Stimulated activated CD8-positive, alpha-beta memory T cell treated with anti-CD3 and anti-CD28 coated beads, Interleukin-4, amount 100 ng/mL, for 1 hour (primary cell): ENCODE data around the gene BCAR3.

Experiments used
- DNase-seq, 2 donors: peaks; one replicate each; pipeline ENCODE4 v3.0.0-alpha.2; 2020; ENCODE audit warnings: low read depth in 2 of 2, low spot score in 1 of 2

BCAR3 gene

GRCh38 chr1:93578911-93579825, 102.5 kb downstream of the BCAR3 start:
- DNase-seq = no peak

GRCh38 chr1:93578433-93578830, 103.2 kb downstream of the BCAR3 start:
- no peak for DNase-seq

GRCh38 chr1:93577536-93578432, 103.9 kb downstream of the BCAR3 start:
- DNase-seq = no peak

GRCh38 chr1:93576746-93577145, 104.9 kb downstream of the BCAR3 start:
- no peak for DNase-seq

- no peak for DNase-seq
Observed at GRCh38 chr1:93576346-93576745, 105.3 kb downstream of the BCAR3 start.

- no peak for DNase-seq
Observed at GRCh38 chr1:93575621-93576284, 105.9 kb downstream of the BCAR3 start.

- DNase-seq = no peak
Observed at GRCh38 chr1:93574991-93575390, 106.6 kb downstream of the BCAR3 start.

GRCh38 chr1:93574511-93574910, 107.1 kb downstream of the BCAR3 start:
- no peak for DNase-seq

- DNase-seq = no peak
Observed at GRCh38 chr1:93573940-93574469, 107.6 kb downstream of the BCAR3 start.

GRCh38 chr1:93571623-93572310, 109.9 kb downstream of the BCAR3 start:
- no peak for DNase-seq

GRCh38 chr1:93569489-93569888, 112.1 kb downstream of the BCAR3 start:
- DNase-seq = no peak

GRCh38 chr1:93567255-93567918, 114.2 kb downstream of the BCAR3 start:
- no peak for DNase-seq

- DNase-seq = no peak
Observed at GRCh38 chr1:93566227-93566626, 115.4 kb downstream of the BCAR3 start.

GRCh38 chr1:93565496-93566206, 116.0 kb downstream of the BCAR3 start:
- DNase-seq = no peak

GRCh38 chr1:93559695-93560094, 121.9 kb downstream of the BCAR3 start:
- DNase-seq = no peak

GRCh38 chr1:93559045-93559444, 122.6 kb downstream of the BCAR3 start:
- DNase-seq = no peak

- no peak for DNase-seq
Observed at GRCh38 chr1:93556291-93556690, 125.3 kb downstream of the BCAR3 start.

GRCh38 chr1:93554883-93555872, 126.5 kb downstream of the BCAR3 start:
- no peak for DNase-seq
